ENCODE measurements around the gene CLCN6. TPM values are rescaled to one million over a fixed set of nuclear protein-coding genes. Genes with fewer than 3 reads are reported as not detected.

CLCN6 gene
- total RNA-seq, 4 donors from 2014 or later: 14.6 to 31.5 (median 22.7) TPM

DNA sequence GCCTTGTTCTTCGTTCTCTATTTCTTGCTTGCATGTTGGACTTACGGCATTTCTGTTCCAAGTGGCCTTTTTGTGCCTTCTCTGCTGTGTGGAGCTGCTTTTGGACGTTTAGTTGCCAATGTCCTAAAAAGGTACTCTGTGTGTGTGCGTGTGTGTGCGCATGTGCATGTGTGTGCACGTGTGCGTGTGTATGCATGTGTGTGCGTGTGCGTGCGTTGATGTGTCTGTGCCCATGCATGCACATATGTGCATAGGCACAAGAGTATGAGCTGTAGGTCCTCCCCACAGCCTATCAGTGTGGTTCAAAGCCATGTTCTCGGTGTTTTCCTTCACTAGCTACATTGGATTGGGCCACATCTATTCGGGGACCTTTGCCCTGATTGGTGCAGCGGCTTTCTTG, 27.9 kb downstream of the CLCN6 start:
- Histone ChIP-seq H3K4me3 (no peak overlapping the region), H3K9me3 (no peaks in the 10 kb centered on the region), H3K36me3 (no peaks in the 10 kb centered on the region), H3K4me1 (no peaks in the 10 kb centered on the region), H3K27me3 (no peaks in the 10 kb centered on the region), H3K27ac (no peak overlapping the region)
- intact Hi-C loops (cut with DNase I; ENCODE audit: low total_unique reads): loop anchor here (10.0 kb wide), 1 partner anchor 61 kb away; no protein-coding TSS in a partner anchor
- DNase-seq: no peak
- TF ChIP-seq, protein P1, sequence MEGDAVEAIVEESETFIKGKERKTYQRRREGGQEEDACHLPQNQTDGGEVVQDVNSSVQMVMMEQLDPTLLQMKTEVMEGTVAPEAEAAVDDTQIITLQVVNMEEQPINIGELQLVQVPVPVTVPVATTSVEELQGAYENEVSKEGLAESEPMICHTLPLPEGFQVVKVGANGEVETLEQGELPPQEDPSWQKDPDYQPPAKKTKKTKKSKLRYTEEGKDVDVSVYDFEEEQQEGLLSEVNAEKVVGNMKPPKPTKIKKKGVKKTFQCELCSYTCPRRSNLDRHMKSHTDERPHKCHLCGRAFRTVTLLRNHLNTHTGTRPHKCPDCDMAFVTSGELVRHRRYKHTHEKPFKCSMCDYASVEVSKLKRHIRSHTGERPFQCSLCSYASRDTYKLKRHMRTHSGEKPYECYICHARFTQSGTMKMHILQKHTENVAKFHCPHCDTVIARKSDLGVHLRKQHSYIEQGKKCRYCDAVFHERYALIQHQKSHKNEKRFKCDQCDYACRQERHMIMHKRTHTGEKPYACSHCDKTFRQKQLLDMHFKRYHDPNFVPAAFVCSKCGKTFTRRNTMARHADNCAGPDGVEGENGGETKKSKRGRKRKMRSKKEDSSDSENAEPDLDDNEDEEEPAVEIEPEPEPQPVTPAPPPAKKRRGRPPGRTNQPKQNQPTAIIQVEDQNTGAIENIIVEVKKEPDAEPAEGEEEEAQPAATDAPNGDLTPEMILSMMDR (IDR thresholded peaks at IDR 0.05): no peak
- TF ChIP-seq POLR2A (IDR thresholded peaks at IDR 0.05): no peak

DNA sequence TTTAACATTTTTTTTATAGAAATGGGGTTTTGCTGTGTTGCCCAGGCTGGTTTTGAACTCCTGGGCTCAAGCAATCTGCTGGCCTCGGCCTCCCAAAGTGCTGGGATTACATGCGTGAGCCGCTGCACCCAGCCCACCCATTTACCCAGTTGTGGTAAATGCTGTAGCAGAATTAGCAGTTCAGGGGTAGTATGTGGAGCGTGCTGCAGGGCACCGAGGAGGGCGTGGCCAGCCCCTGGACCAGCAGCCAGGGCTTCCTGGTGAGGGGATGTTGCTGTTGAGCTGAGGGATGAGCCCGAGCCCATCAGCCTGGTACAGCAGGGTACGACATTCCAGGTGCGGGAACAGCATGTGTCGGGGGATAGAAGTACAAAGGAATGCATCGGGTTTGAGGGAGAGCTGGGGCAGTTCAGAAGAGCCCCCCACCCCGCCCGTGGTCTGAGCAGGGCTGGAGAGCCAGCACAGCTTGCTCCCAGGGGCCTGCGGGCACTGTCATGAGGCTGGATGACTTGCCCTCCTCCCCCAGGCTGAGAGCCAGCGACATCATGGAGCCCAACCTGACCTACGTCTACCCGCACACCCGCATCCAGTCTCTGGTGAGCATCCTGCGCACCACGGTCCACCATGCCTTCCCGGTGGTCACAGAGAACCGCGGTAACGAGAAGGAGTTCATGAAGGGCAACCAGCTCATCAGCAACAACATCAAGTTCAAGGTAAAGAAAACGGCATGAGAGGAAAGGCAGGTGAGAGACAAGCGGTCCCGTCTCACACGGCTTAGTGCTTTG, 29.6 kb downstream of the CLCN6 start:
- Histone ChIP-seq H3K27ac (no peak overlapping the region), H3K36me3 (no peaks in the 10 kb centered on the region), H3K9me3 (no peaks in the 10 kb centered on the region), H3K27me3 (no peaks in the 10 kb centered on the region), H3K4me1 (no peaks in the 10 kb centered on the region), H3K4me3 (no peak overlapping the region)
- TF ChIP-seq, protein P1 (IDR thresholded peaks at IDR 0.05): no peak
- no peak for TF ChIP-seq POLR2A (IDR thresholded peaks at IDR 0.05)
- DNase-seq: no peak
- intact Hi-C loops (cut with DNase I; ENCODE audit: low total_unique reads): loop anchor here (10.0 kb wide), 1 partner anchor 59 kb away; no protein-coding TSS in a partner anchor

DNA sequence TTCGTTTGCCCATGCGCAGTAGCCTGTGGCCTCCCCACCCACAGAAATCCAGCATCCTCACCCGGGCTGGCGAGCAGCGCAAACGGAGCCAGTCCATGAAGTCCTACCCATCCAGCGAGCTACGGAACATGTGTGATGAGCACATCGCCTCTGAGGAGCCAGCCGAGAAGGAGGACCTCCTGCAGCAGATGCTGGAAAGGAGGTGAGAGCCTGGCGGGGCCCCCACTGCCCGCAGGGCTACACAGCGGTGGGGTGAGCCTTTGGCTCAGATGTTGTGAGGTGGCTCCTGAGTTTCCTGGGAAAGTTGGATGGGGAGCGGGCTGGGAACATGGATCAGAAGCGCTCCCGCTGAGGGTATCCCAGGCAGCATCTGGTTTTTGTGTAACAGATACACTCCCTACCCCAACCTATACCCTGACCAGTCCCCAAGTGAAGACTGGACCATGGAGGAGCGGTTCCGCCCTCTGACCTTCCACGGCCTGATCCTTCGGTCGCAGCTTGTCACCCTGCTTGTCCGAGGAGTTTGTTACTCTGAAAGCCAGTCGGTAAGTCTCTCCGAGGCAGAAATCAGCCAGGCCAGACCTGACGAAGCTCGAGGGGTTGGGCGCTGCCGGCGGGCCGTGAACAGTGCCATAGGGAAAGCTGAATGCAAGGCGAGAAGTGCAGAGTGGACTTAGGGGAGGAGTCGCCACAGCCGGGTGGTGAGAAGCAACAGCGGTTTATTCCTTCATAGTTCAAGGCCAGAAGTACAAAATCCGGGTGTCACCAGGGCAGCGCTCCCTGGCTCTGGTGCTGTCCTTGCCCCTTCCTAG, 31.2 kb downstream of the CLCN6 start:
- Histone ChIP-seq H3K27me3 (no peaks in the 10 kb centered on the region), H3K4me3 (no peak overlapping the region), H3K27ac (no peak overlapping the region), H3K9me3 (no peaks in the 10 kb centered on the region), H3K36me3 (no peaks in the 10 kb centered on the region), H3K4me1 (no peaks in the 10 kb centered on the region)
- DNase-seq: no peak
- intact Hi-C loops (cut with DNase I; ENCODE audit: low total_unique reads): loop anchor here (10.0 kb wide), 1 partner anchor 58 kb away; no protein-coding TSS in a partner anchor
- TF ChIP-seq, protein P1 (IDR thresholded peaks at IDR 0.05): no peak
- no peak for TF ChIP-seq POLR2A (IDR thresholded peaks at IDR 0.05)

DNA sequence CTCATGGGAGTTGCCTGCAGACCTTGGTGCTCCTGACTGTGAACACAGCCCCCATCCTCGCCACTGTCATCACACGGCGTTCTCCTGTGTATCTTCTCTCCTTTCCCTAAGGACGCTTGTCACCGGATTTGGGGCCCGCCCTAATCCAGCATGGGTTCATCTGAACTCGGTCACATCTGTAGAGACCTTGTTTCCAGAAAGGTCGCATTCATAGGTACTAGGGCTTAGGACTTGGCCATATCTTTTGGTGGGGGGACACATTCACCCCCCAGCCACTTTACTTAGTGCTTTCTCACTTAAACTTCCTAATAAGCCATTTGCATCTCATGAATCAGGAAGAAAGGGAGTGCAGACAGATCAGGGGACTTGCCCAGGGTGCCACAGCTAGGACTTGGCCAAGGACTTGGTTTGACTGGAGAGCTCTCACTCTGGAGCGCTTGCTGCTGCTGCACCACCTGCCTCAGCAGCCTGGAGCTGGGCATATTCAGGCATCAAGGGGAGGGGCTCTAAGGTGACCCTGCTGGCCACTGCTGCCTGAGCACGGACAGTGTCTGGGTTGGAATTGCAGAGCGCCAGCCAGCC, 31.9 kb downstream of the CLCN6 start:
- Histone ChIP-seq H3K4me1 (no peaks in the 10 kb centered on the region), H3K27ac (no peak overlapping the region), H3K36me3 (no peaks in the 10 kb centered on the region), H3K4me3 (no peak overlapping the region), H3K9me3 (no peaks in the 10 kb centered on the region), H3K27me3 (no peaks in the 10 kb centered on the region)
- no peak for TF ChIP-seq POLR2A (IDR thresholded peaks at IDR 0.05)
- TF ChIP-seq, protein P1 (IDR thresholded peaks at IDR 0.05): no peak
- DNase-seq: no peak
- intact Hi-C loops (cut with DNase I; ENCODE audit: low total_unique reads): loop anchor here (10.0 kb wide), 1 partner anchor 57 kb away; no protein-coding TSS in a partner anchor

Measured in uterus (tissue), 4 donors.